Astrocyte (in vitro differentiated cells and primary cell): Measurements from ENCODE around the gene PPA1. TPM values are rescaled to one million over a fixed set of nuclear protein-coding genes. Genes with fewer than 3 reads are reported as not detected.

Source experiments
- DNase-seq: peaks from one replicate; pipeline ENCODE4 v3.0.0-alpha.2; 2010; ENCODE audit warnings: low read depth
- FAIRE-seq: peaks from 2 replicates; lab custom pipeline; 2011; peaks lifted over from hg19 to GRCh38; lab: Jason Lieb, UNC
- H2AFZ ChIP-seq: 2 replicates; pipeline ENCODE4 v1.6.0; 2012; ENCODE audit warnings: low read depth, low read length, inconsistent platforms
- H3K27ac ChIP-seq: 2 replicates; pipeline ENCODE4 v1.5.1; 2011; ENCODE audit warnings: low read depth, low read length, inconsistent platforms
- H3K27me3 ChIP-seq: 2 replicates; pipeline ENCODE4 v1.6.0; 2011; ENCODE audit warnings: low read length, inconsistent platforms; ENCODE audit not compliant: insufficient read depth
- H3K36me3 ChIP-seq: 2 replicates; pipeline ENCODE4 v1.5.1; 2011; ENCODE audit warnings: low read length, inconsistent platforms; ENCODE audit not compliant: insufficient read depth
- H3K4me1 ChIP-seq: 2 replicates; pipeline ENCODE4 v1.5.1; 2011; ENCODE audit warnings: low read length, inconsistent platforms; ENCODE audit not compliant: insufficient read depth
- H3K4me2 ChIP-seq: 2 replicates; pipeline ENCODE4 v1.6.0; 2012; ENCODE audit warnings: low read length, inconsistent platforms
- H3K4me3 ChIP-seq: 2 replicates; pipeline ENCODE4 v1.5.1; 2011; ENCODE audit warnings: low read depth, mild to moderate bottlenecking, low read length, inconsistent platforms; ENCODE audit not compliant: insufficient read depth
- H3K79me2 ChIP-seq: 2 replicates; pipeline ENCODE4 v1.6.0; 2012; ENCODE audit warnings: mild to moderate bottlenecking, low read length, inconsistent platforms; ENCODE audit not compliant: insufficient read depth
- H3K9ac ChIP-seq: 2 replicates; pipeline ENCODE4 v1.6.0; 2012; ENCODE audit warnings: mild to moderate bottlenecking, low read length, inconsistent platforms
- H3K9me3 ChIP-seq: 2 replicates; pipeline ENCODE4 v1.5.1; 2012; ENCODE audit warnings: low read depth, mild to moderate bottlenecking, low read length, inconsistent platforms; ENCODE audit not compliant: insufficient read depth
- H4K20me1 ChIP-seq: 2 replicates; pipeline ENCODE4 v1.6.0; 2012; ENCODE audit warnings: low read length, inconsistent platforms; ENCODE audit not compliant: insufficient read depth
- H3K27ac Mint-ChIP-seq: one replicate; pipeline ENCODE4 v1.8.0; 2021; ENCODE audit warnings: mild to moderate bottlenecking, mixed read lengths; ENCODE audit not compliant: unreplicated experiment
- H3K27me3 Mint-ChIP-seq: one replicate; pipeline ENCODE4 v1.8.0; 2021; ENCODE audit warnings: low read depth, mixed read lengths; ENCODE audit not compliant: unreplicated experiment
- H3K36me3 Mint-ChIP-seq: one replicate; pipeline ENCODE4 v1.8.0; 2021; ENCODE audit warnings: low read depth, mixed read lengths; ENCODE audit not compliant: unreplicated experiment
- H3K4me1 Mint-ChIP-seq: one replicate; pipeline ENCODE4 v1.8.0; 2021; ENCODE audit warnings: low read depth, mixed read lengths; ENCODE audit not compliant: unreplicated experiment
- H3K4me3 Mint-ChIP-seq: one replicate; pipeline ENCODE4 v1.8.0; 2021; ENCODE audit warnings: mild to moderate bottlenecking, moderate library complexity, mixed read lengths; ENCODE audit not compliant: unreplicated experiment
- H3K9me3 Mint-ChIP-seq: one replicate; pipeline ENCODE4 v1.8.0; 2021; ENCODE audit warnings: mild to moderate bottlenecking, mixed read lengths; ENCODE audit not compliant: unreplicated experiment
- EZH2 ChIP-seq: IDR thresholded peaks from 2 replicates; pipeline ENCODE4 v1.6.1; 2012; ENCODE audit warnings: mild to moderate bottlenecking, low read length, inconsistent platforms; ENCODE audit not compliant: insufficient read depth
- total RNA-seq: library from RNA; stranded (reverse); gene quantifications from 2 replicates; pipeline ENCODE4 v1.2.1, GENCODE V29; 2021
- TF ChIP-seq, protein P1 (sequence below): IDR thresholded peaks from 2 replicates; pipeline ENCODE4 v1.5.1; 2011; ENCODE audit warnings: low read depth, mild to moderate bottlenecking, inconsistent platforms, low read length, moderate library complexity; ENCODE audit not compliant: insufficient read depth

The PPA1 gene
- total RNA-seq, 1 donor from 2014 or later, result 108 TPM

DNA sequence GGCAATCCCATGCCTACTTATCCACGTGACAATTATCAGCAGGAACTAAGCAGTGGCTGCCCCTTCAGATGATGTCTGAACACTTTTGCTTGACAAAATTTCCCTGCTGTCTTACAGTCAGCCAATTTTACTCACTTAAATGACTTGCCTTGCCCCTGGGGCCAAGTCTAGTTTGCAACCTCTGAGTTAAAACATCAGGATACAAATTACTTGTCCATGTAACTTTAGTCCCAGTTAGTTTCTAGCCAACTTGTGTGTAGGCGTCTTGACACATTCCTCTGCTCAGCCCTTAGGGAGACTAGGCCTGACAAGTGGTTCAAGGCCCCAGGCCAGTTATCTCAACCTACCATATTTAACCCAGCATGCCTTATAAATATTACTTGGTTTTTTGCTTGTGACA lies 75.1 kb downstream of the PPA1 start:
- no peak overlapping the region for H3K4me3 ChIP-seq
- Mint-ChIP-seq H3K9me3 (no peaks in the 10 kb centered on the region), H3K4me1 (peaks cover 46% of the 10 kb centered on the region), H3K4me3 (no peak overlapping the region), H3K27me3 (no peaks in the 10 kb centered on the region), H3K27ac (no peak overlapping the region), H3K36me3 (peaks cover 18% of the 10 kb centered on the region)
- FAIRE-seq (no peak), DNase-seq (no peak)
- H3K4me2 ChIP-seq, result no peak overlapping the region
- peaks cover 89% of the 10 kb centered on the region for H3K79me2 ChIP-seq
- H3K27me3 ChIP-seq, result no peaks in the 10 kb centered on the region
- no peaks in the 10 kb centered on the region for H3K9me3 ChIP-seq
- H3K36me3 ChIP-seq, result peaks cover 71% of the 10 kb centered on the region
- no peak overlapping the region for H3K27ac ChIP-seq
- no peak overlapping the region for H2AFZ ChIP-seq
- no peaks in the 10 kb centered on the region for H3K4me1 ChIP-seq
- no peak overlapping the region for H3K9ac ChIP-seq
- H4K20me1 ChIP-seq, result peaks cover 94% of the 10 kb centered on the region
- TF ChIP-seq EZH2, result no peak
- TF ChIP-seq, protein P1, sequence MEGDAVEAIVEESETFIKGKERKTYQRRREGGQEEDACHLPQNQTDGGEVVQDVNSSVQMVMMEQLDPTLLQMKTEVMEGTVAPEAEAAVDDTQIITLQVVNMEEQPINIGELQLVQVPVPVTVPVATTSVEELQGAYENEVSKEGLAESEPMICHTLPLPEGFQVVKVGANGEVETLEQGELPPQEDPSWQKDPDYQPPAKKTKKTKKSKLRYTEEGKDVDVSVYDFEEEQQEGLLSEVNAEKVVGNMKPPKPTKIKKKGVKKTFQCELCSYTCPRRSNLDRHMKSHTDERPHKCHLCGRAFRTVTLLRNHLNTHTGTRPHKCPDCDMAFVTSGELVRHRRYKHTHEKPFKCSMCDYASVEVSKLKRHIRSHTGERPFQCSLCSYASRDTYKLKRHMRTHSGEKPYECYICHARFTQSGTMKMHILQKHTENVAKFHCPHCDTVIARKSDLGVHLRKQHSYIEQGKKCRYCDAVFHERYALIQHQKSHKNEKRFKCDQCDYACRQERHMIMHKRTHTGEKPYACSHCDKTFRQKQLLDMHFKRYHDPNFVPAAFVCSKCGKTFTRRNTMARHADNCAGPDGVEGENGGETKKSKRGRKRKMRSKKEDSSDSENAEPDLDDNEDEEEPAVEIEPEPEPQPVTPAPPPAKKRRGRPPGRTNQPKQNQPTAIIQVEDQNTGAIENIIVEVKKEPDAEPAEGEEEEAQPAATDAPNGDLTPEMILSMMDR, result no peak

DNA sequence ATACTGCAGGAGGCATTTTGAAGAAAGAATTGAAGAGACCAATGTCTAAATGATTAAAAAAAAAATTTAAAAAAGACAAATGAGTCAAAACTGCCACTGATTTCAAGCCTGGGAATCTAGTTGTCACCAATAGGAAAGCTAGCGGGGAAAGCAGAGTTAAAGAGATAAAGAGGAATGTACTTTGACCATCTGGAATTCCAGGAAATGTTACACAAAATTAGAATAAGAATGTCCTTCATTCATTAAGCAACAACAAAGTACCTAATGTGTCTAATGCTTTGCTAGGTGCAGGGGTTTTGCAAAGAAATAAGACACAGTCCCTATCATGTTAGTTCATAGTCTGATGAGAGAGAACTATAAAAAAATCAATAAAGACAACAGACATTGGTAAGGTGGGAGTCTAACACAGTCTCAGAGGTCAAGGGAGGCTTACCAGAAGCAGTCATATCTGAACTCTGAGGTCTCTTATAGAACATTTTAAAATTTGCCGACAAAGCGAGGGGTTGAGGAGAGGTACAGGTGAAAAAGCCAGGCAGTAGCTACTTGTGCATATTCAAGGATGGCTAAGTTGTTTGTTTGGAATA lies 77.9 kb downstream of the PPA1 start:
- no peak overlapping the region for H3K4me3 ChIP-seq
- peaks cover 85% of the 10 kb centered on the region for H3K36me3 ChIP-seq
- no peak overlapping the region for H3K9ac ChIP-seq
- no peaks in the 10 kb centered on the region for H3K4me1 ChIP-seq
- no peak overlapping the region for H3K27ac ChIP-seq
- no peak overlapping the region for H3K4me2 ChIP-seq
- FAIRE-seq (no peak), DNase-seq (no peak)
- Mint-ChIP-seq H3K36me3 (peaks cover 21% of the 10 kb centered on the region), H3K4me1 (peaks cover 36% of the 10 kb centered on the region), H3K4me3 (no peak overlapping the region), H3K9me3 (no peaks in the 10 kb centered on the region), H3K27ac (peak overlapping the region; percentile 17), H3K27me3 (no peaks in the 10 kb centered on the region)
- peaks cover 94% of the 10 kb centered on the region for H4K20me1 ChIP-seq
- peaks cover 84% of the 10 kb centered on the region for H3K79me2 ChIP-seq
- no peak overlapping the region for H2AFZ ChIP-seq
- TF ChIP-seq, protein P1, result no peak
- no peak for TF ChIP-seq EZH2
- no peaks in the 10 kb centered on the region for H3K9me3 ChIP-seq
- H3K27me3 ChIP-seq, result no peaks in the 10 kb centered on the region

Other genes starting within 250 kb of the PPA1 start
- 25.5 and 25.6 TPM in 2 replicates for gene MACROH2A2, start 180.6 kb downstream of the PPA1 start, total RNA-seq
- gene AIFM2, start 100.6 kb downstream of the PPA1 start, total RNA-seq, result 7.1 and 7.5 TPM in 2 replicates
- 8.7 and 8.9 TPM in 2 replicates for gene TYSND1, start 86.7 kb downstream of the PPA1 start, total RNA-seq
- 228 and 239 TPM in 2 replicates for gene SAR1A, start 62.9 kb downstream of the PPA1 start, total RNA-seq
- not detected in 2 replicates for gene NPFFR1, start 50.6 kb upstream of the PPA1 start, total RNA-seq
- gene LRRC20, start 149.2 kb upstream of the PPA1 start, total RNA-seq, result 7.4 and 7.8 TPM in 2 replicates
- gene EIF4EBP2, start 170.7 kb upstream of the PPA1 start, total RNA-seq, result 73.2 and 74.0 TPM in 2 replicates
- gene NODAL, start 208.3 kb upstream of the PPA1 start, total RNA-seq, result 0.43 TPM in 1 of 2 replicates, not detected in the other
- 1.8 and 2.0 TPM in 2 replicates for gene PALD1, start 245.3 kb upstream of the PPA1 start, total RNA-seq